Muscle layer of colon (tissue), 2 donors: Measurements from ENCODE around the gene TMEM114.

Source experiments
- H3K27ac ChIP-seq: one replicate; pipeline ENCODE4 v1.7.0; 2013; ENCODE audit warnings: low read depth, mild to moderate bottlenecking, low read length, moderate library complexity
- H3K27me3 ChIP-seq, 2 donors: one replicate each; pipeline ENCODE4 v1.7.0; 2013; ENCODE audit warnings: low read length in 2 of 2, mild to moderate bottlenecking in 2 of 2; ENCODE audit not compliant: insufficient read depth in 2 of 2, control insufficient read depth in 1 of 2
- H3K36me3 ChIP-seq: one replicate; pipeline ENCODE4 v1.7.0; 2013; ENCODE audit warnings: mild to moderate bottlenecking, low read length; ENCODE audit not compliant: insufficient read depth
- H3K4me1 ChIP-seq: one replicate; pipeline ENCODE4 v1.7.0; 2013; ENCODE audit warnings: mild to moderate bottlenecking, low read length; ENCODE audit not compliant: insufficient read depth
- H3K4me3 ChIP-seq, 2 donors: one replicate each; pipeline ENCODE4 v1.7.0; 2013; ENCODE audit warnings: low read length in 2 of 2, low read depth in 1 of 2, mild to moderate bottlenecking in 1 of 2, moderate library complexity in 1 of 2
- H3K9ac ChIP-seq: one replicate; pipeline ENCODE4 v1.7.0; 2013; ENCODE audit warnings: low read length
- H3K9me3 ChIP-seq: one replicate; pipeline ENCODE4 v1.7.0; 2013; ENCODE audit warnings: mild to moderate bottlenecking, low read length
- donor health status: abdominal sarcoma.
- donor health status: Adenocarcinoma of cecum.

TMEM114 gene

DNA sequence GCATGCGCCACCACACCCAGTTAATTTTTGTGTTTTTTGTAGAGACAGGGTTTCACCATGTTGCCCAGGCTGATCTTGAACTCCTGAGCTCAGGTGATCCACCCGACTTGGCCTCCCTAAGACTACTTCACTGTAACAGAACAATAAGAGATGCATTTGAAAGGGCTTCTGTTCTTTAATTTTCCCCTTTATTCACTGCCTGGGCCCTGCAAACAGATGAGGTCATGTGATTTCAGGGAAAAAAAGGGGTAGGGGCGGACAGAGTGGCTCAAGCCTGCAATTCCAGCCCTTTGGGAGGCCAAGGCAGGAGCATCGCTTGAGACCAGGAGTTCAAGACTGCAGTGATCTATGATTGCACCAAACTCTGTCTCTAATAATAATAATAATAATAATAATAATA, 36.3 kb downstream of the TMEM114 start:
- H3K9me3 ChIP-seq: no peaks in the 10 kb centered on the region
- no peak overlapping the region for H3K9ac ChIP-seq
- no peaks in the 10 kb centered on the region for H3K4me1 ChIP-seq
- H3K27ac ChIP-seq: no peak overlapping the region
- no peak overlapping the region for H3K4me3 ChIP-seq
- H3K36me3 ChIP-seq: no peaks in the 10 kb centered on the region
- peaks cover 5 to 8% of the 10 kb centered on the region in 2 donors for H3K27me3 ChIP-seq

DNA sequence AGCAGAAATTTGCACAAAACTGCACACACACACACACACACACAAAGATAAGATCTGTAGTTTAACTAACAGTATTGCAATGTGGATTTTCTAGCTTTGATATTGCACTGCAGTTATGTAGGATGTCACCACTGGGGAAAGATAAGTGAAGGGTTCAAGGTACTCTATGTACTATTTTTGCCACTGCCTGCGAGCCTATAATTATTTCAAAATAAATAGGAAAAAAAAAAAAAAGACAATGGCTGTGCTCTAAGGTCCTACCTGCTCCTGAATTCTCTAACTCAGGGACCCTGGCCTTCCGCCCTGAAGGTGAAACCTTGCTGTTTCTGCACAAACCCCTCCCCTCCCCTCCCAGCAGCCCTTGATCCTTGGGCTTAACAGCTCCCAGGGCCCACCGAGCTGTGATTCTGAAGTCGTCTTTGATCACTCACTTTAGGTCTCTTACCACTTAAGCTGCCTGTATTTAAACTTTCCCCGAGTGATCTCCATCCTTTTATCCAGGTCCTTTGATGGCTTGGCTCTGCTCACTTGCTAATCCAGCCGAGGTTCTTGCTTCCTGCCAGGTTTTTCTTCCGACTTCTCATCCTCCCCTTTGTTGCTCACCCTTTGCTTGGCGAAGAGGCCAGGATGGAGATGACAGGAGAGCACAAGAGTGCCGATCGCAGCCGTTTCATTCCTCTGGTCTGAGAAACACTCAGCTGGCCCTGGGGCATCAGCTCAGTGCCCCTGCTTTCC, 37.7 kb downstream of the TMEM114 start:
- no peaks in the 10 kb centered on the region for H3K36me3 ChIP-seq
- H3K9ac ChIP-seq: no peak overlapping the region
- peaks cover 5 to 8% of the 10 kb centered on the region in 2 donors for H3K27me3 ChIP-seq
- H3K4me1 ChIP-seq: no peaks in the 10 kb centered on the region
- no peaks in the 10 kb centered on the region for H3K9me3 ChIP-seq
- H3K4me3 ChIP-seq: no peak overlapping the region
- H3K27ac ChIP-seq: no peak overlapping the region

GRCh38 chr16:8551388-8552332, 38.7 kb downstream of the TMEM114 start:
- H3K4me1 ChIP-seq: no peaks in the 10 kb centered on the region
- no peaks in the 10 kb centered on the region for H3K9me3 ChIP-seq
- H3K9ac ChIP-seq: no peak overlapping the region
- no peaks in the 10 kb centered on the region for H3K36me3 ChIP-seq
- H3K27ac ChIP-seq: no peak overlapping the region
- peaks cover 5 to 8% of the 10 kb centered on the region in 2 donors for H3K27me3 ChIP-seq
- H3K4me3 ChIP-seq: no peak overlapping the region

- Histone ChIP-seq H3K4me3 (no peak overlapping the region), H3K9me3 (no peaks in the 10 kb centered on the region), H3K27me3 (peaks cover 5 to 7% of the 10 kb centered on the region in 2 donors), H3K9ac (no peak overlapping the region), H3K36me3 (no peaks in the 10 kb centered on the region), H3K27ac (no peak overlapping the region), H3K4me1 (no peaks in the 10 kb centered on the region)
These were observed 39.5 kb downstream of the TMEM114 start for GRCh38 chr16:8550728-8551387.

DNA sequence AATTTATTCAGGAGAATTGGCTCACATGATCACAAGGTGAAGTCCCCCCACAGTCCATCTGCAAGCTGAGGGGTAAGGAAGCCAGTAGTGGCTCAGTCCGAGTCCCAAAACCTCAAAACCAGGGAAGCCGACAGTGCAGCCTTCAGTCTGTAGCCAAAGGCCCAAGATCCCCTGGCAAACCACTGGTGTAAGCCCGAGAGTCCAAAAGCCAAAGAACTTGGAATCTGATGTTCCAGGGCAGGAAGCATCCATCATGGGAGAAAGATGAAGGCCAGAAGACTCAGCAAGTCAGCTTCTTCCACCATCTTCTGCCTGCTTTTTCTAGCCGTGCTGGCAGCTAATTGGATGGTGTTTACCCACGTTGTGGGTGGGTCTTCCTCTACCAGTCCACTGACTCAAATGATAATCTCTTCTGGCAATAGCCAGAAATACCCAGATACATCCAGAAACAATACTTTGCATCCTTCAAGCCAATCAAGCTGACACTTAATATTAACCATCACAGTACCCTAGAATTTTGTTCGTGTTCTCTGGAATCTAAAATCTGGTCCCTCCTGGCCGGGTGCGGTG, 40.4 kb downstream of the TMEM114 start:
- Histone ChIP-seq H3K4me1 (no peaks in the 10 kb centered on the region), H3K9ac (no peak overlapping the region), H3K27me3 (peaks cover 3 to 5% of the 10 kb centered on the region in 2 donors), H3K9me3 (no peaks in the 10 kb centered on the region), H3K27ac (no peak overlapping the region), H3K36me3 (no peaks in the 10 kb centered on the region), H3K4me3 (no peak overlapping the region)

DNA sequence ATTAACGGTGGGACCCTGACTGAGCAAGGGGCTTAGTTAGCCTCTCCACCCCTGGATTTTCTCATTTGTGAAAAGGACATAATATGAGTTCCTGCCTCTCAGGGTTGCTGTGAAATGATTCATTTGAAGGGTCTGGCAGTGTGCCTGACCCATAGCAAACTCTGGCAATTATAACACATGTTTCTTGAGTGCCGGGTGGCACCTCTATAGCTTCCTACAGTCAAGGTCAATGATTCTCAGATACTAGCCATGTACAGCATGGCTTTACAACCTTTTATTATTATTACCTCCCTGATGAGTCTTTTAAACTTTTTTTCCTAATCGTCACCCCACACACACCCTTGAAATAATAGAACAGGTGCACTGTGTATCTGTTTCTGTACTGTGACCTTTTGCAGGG, 42.1 kb downstream of the TMEM114 start:
- Histone ChIP-seq H3K4me3 (no peak overlapping the region), H3K27ac (no peak overlapping the region), H3K36me3 (no peaks in the 10 kb centered on the region), H3K4me1 (no peaks in the 10 kb centered on the region), H3K9ac (no peak overlapping the region), H3K9me3 (no peaks in the 10 kb centered on the region), H3K27me3 (peaks cover 3 to 5% of the 10 kb centered on the region in 2 donors)

DNA sequence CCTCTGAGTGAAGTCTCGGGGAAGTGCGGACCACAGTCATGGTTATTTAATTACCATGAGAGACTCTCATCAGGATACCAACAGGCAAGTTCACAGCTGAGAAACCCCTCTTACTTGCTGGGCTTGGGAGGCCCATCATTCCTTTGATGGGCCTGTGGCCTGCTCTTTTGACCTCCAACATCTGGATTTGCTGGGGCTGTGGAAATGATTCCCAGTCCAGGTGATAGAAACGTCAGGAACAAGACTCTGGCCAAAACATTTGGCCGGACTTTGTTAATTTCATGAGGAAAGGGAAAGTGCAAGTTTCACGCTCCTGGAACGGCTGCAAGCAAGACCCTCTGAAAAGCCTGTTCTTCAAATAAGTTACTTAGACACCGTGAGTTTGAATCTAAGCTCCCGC, 42.5 kb downstream of the TMEM114 start:
- H3K4me1 ChIP-seq: no peaks in the 10 kb centered on the region
- no peak overlapping the region for H3K9ac ChIP-seq
- no peak overlapping the region for H3K27ac ChIP-seq
- no peak overlapping the region for H3K4me3 ChIP-seq
- no peaks in the 10 kb centered on the region for H3K36me3 ChIP-seq
- H3K9me3 ChIP-seq: no peaks in the 10 kb centered on the region
- peaks cover 3 to 5% of the 10 kb centered on the region in 2 donors for H3K27me3 ChIP-seq

DNA sequence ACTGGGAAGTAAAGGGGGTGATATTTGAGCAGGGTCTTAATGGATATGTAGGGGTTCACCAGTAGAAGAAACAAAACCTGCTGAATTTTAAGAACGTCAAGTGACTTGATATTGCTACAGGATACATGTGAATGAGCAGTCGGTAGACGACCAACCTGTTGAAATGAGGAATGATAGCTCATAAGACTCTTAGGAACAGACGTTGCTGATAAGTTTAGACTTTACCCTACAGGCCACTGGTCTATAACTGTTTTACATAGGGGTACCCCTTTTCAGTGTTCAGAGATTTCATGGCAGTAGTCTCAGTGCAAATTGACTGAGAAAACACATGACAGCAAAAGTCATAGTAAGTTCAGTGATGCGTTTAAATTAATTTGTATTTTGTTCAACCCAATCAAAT, 45.9 kb downstream of the TMEM114 start:
- H3K9me3 ChIP-seq: no peaks in the 10 kb centered on the region
- H3K9ac ChIP-seq: no peak overlapping the region
- no peak overlapping the region for H3K4me3 ChIP-seq
- peaks cover 0 to 7% of the 10 kb centered on the region in 2 donors for H3K27me3 ChIP-seq
- H3K36me3 ChIP-seq: no peaks in the 10 kb centered on the region
- H3K27ac ChIP-seq: no peak overlapping the region
- no peaks in the 10 kb centered on the region for H3K4me1 ChIP-seq

- Histone ChIP-seq H3K36me3 (no peaks in the 10 kb centered on the region), H3K9ac (no peak overlapping the region), H3K27ac (no peak overlapping the region), H3K9me3 (no peaks in the 10 kb centered on the region), H3K4me3 (no peak overlapping the region), H3K27me3 (peaks cover 0 to 7% of the 10 kb centered on the region in 2 donors), H3K4me1 (no peaks in the 10 kb centered on the region)
These were observed 47.1 kb downstream of the TMEM114 start for GRCh38 chr16:8543258-8543657.

DNA sequence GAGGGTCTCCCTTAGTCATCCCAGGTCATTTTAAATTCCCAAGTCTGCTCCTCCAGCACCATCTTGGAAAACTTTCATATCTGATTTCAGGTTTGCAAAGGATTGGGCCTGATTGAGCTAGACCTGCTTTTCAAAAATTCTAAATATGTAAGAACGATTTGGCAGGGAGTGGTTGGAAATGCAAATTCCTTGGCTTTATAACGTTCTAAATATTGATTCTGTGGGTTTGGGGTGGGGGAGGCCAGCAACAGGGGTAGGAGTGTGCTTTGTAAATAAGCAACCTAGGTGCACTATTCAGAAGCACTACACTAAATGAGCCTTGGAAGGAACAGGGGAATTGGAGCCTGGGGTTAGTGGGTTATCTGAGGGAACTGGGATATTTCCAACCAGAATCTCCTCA, 47.9 kb downstream of the TMEM114 start:
- no peak overlapping the region for H3K4me3 ChIP-seq
- no peak overlapping the region for H3K27ac ChIP-seq
- no peaks in the 10 kb centered on the region for H3K36me3 ChIP-seq
- no peaks in the 10 kb centered on the region for H3K9me3 ChIP-seq
- peaks cover 0 to 7% of the 10 kb centered on the region in 2 donors for H3K27me3 ChIP-seq
- H3K9ac ChIP-seq: no peak overlapping the region
- H3K4me1 ChIP-seq: no peaks in the 10 kb centered on the region

DNA sequence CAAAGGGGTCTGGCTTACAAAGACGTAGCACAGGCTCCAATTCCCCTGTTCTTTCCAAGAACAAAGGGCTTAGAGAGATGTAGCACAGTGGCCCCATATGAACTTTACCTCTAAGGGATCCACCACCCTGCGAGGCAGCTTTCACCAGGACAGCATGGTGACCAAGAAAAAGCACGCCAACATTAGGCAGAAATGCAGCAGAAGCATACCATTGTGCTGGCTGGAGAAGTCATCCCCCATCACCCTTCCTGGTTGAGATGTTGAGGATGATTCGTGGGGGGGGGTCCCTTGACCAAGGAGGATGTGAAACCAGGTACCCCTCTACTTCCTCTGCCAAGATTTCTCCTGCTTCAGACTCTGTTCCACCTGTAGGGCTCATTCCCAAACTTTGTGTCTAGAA, 48.4 kb downstream of the TMEM114 start:
- Histone ChIP-seq H3K9ac (no peak overlapping the region), H3K4me3 (no peak overlapping the region), H3K27ac (no peak overlapping the region), H3K9me3 (no peaks in the 10 kb centered on the region), H3K27me3 (peaks cover 0 to 7% of the 10 kb centered on the region in 2 donors), H3K36me3 (no peaks in the 10 kb centered on the region), H3K4me1 (no peaks in the 10 kb centered on the region)
